ENCODE data around the gene PRRG2. TPM values are rescaled to one million over a fixed set of nuclear protein-coding genes. Genes with fewer than 3 reads are reported as not detected.
A peak's percentile ranks its signal among the peaks of the same experiment; 100 is the strongest.

The PRRG2 gene
- total and polyA plus RNA-seq, 2 of the 13 experiments (the other 11 are each of a cell fraction or from before 2014, with no cell fraction given), result 0.66 to 0.82 TPM

DNA sequence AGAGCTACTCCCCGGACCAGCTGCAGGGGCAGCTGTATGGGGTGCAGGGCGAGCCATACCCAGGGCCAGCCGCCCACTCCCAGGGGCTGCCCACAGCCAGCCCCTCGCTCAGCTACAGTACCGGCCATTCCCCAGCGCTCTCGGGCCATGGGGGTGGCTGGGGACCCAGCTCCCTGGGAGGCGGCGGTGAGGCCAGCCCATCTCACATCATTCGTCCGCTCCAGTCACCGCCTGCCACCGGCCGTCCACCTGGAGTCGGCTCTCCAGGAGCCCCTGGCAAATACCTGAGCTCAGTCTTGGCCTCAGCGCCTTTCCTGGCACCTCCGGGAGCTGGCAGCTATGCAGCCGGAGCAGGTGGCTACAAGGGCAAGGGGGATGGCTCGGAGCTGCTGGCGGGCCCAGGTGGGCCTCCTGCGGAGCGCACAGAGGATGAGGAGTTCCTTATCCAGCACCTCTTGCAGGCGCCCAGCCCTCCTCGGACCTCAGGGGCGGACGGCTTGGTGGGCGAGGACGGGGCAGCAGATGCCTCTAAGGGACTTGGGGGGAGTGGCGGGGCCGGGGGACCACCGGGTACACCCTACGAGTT lies 14.8 kb downstream of the PRRG2 start:
- Histone ChIP-seq H3K4me3 (replicated peaks in 1 of 3; ENCODE audit: insufficient read depth in 1 of 3, low read depth in 2 of 3, low read length in 3 of 3) (no peak overlapping the region), H3K9ac (ENCODE audit: insufficient read depth, low read depth, low read length) (no peak overlapping the region), H3K4me2 (ENCODE audit: low read depth, low read length) (no peak overlapping the region), H3K27me3 (ENCODE audit: control insufficient read depth in 1 of 2, insufficient read depth in 2 of 2, low read length in 2 of 2) (no peaks in the 10 kb centered on the region), H3K36me3 (replicated peaks in 1 of 2; ENCODE audit: control insufficient read depth in 1 of 2, insufficient read depth in 2 of 2, low read length in 2 of 2) (peaks cover 6 to 35% of the 10 kb centered on the region in 2 experiments; a peak in 4 of 5 replicates), H3K79me2 (ENCODE audit: insufficient read depth, low read length) (peaks cover 15% of the 10 kb centered on the region), H3K27ac (ENCODE audit: extremely low read length, insufficient read depth, low read length) (no peak overlapping the region), H4K20me1 (ENCODE audit: insufficient read depth, low read length) (0 out of 2 replicates have a peak, but pooled peaks cover 5% of the 10 kb centered on the region), H3K9me3 (ENCODE audit: low read length) (no peaks in the 10 kb centered on the region), H2AFZ (ENCODE audit: low read length) (no peak overlapping the region), H3K4me1 (ENCODE audit: insufficient read depth, low read length) (peaks cover 16% of the 10 kb centered on the region)
- in situ Hi-C loops (cut with HindIII; ENCODE audit: extremely low pct_ligation_motif_present, low pct_unique_long_range_greater_than_20kb), result loop anchor here (10.0 kb wide), 1 partner anchor 79 kb away; the partner anchor contains the start of gene PRMT1
- POLR2A ChIA-PET, result interaction anchor here (0.9 kb wide), 1 partner anchor 46 kb away, joined by 4 read pairs; the partner anchor contains the start of gene SCAF1
- 98% methylated on average over 24 of the region's 32 CpGs for WGBS (ENCODE audit: low lambda C conversion rate)
- CTCF ChIA-PET (ENCODE audit: low intra/inter-chr PET ratio, low total read pairs), result no interaction called here
- intact Hi-C loops (cut with micrococcal nuclease; ENCODE audit: unreplicated experiment), result no loop called here
- ATAC-seq (no peak), FAIRE-seq (no peak), DNase-seq (ENCODE audit: low spot score) (no peak)
- TF ChIP-seq RBFOX2 (IDR thresholded peaks at IDR 0.05; ENCODE audit: low read depth, low read length) (peak; percentile 62; the same call in 1 of the 2 replicates), AGO2 (optimal IDR thresholded peaks at IDR 0.05; ENCODE audit: low read depth, low read length) (peak; percentile 58), ZNF781 (CRISPR knock-in tag; IDR thresholded peaks at IDR 0.05; ENCODE audit: borderline replicate concordance, not compliant biosample characterization) (no peak)
- BruUV-seq (replicated peaks), result no TSS peak

DNA sequence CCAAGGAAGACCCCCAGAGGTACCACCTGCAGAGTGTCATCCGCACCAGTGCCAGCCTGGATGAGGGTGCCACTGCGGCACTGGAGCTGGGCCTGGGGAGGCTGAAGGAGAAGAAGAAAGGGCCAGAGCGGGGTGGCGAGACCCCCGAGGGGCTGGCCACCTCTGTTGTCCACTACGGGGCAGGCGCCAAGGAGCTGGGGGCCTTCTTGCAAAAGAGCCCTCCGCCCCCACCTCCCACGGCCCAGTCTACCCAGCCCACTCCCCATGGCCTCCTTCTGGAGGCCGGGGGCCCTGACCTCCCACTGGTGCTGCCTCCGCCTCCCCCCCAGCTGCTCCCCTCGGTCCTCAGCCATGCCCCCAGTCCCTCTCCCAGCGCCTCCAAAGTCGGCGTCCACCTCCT lies 15.3 kb downstream of the PRRG2 start:
- Histone ChIP-seq H3K79me2 (ENCODE audit: insufficient read depth, low read length) (peaks cover 15% of the 10 kb centered on the region), H3K9ac (ENCODE audit: insufficient read depth, low read depth, low read length) (no peak overlapping the region)
- intact Hi-C loops (cut with micrococcal nuclease; ENCODE audit: unreplicated experiment), result no loop called here

More for the DNA sequence above, 15.3 kb downstream of the PRRG2 start:
- H3K4me2 ChIP-seq (ENCODE audit: low read depth, low read length), result no peak overlapping the region
- no peak for FAIRE-seq
- TF ChIP-seq ZFP36L2 (CRISPR knock-in tag; IDR thresholded peaks at IDR 0.05) (no peak), RBFOX2 (IDR thresholded peaks at IDR 0.05; ENCODE audit: low read depth, low read length) (0 out of 2 replicates have a peak, but pooled peaks have one; percentile 15)
- 0 out of 2 replicates have a peak, but pooled peaks cover 5% of the 10 kb centered on the region for H4K20me1 ChIP-seq (ENCODE audit: insufficient read depth, low read length)
- H3K4me1 ChIP-seq (ENCODE audit: insufficient read depth, low read length), result peaks cover 16% of the 10 kb centered on the region
- H3K4me3 ChIP-seq (replicated peaks in 1 of 3; ENCODE audit: insufficient read depth in 1 of 3, low read depth in 2 of 3, low read length in 3 of 3), result no peak overlapping the region
- ATAC-seq, result no peak
- DNase-seq (ENCODE audit: low spot score), result no peak
- no peak overlapping the region for H2AFZ ChIP-seq (ENCODE audit: low read length)
- H3K27me3 ChIP-seq (ENCODE audit: control insufficient read depth in 1 of 2, insufficient read depth in 2 of 2, low read length in 2 of 2), result no peaks in the 10 kb centered on the region
- no peaks in the 10 kb centered on the region for H3K9me3 ChIP-seq (ENCODE audit: low read length)
- ChIA-PET POLR2A (interaction anchor here (0.9 kb wide), 1 partner anchor 46 kb away, joined by 4 read pairs; the partner anchor contains the start of gene SCAF1), CTCF (ENCODE audit: low intra/inter-chr PET ratio, low total read pairs) (no interaction called here)
- H3K36me3 ChIP-seq (replicated peaks in 1 of 2; ENCODE audit: control insufficient read depth in 1 of 2, insufficient read depth in 2 of 2, low read length in 2 of 2), result peaks cover 7 to 39% of the 10 kb centered on the region in 2 experiments; a peak in 4 of 5 replicates
- in situ Hi-C loops (cut with HindIII; ENCODE audit: extremely low pct_ligation_motif_present, low pct_unique_long_range_greater_than_20kb), result loop anchor here (10.0 kb wide), 1 partner anchor 78 kb away; the partner anchor contains the start of gene PRMT1
- no peak overlapping the region for H3K27ac ChIP-seq (ENCODE audit: extremely low read length, insufficient read depth, low read length)
- BruUV-seq (replicated peaks), result no TSS peak
- 100% methylated on average over 6 of the region's 15 CpGs for WGBS (ENCODE audit: low lambda C conversion rate)

Data from HepG2 (cell line).